T-helper 2 cell (primary cell): ENCODE measurements around the gene DRD2.
A peak's percentile ranks its signal among the peaks of the same experiment; 100 is the strongest.

Experiments
- DNase-seq, 5 experiments: peaks; one replicate each; pipeline versions ENCODE4 v3.0.0 to v3.0.0-alpha.2; 2012 to 2022

DRD2 gene

DNA sequence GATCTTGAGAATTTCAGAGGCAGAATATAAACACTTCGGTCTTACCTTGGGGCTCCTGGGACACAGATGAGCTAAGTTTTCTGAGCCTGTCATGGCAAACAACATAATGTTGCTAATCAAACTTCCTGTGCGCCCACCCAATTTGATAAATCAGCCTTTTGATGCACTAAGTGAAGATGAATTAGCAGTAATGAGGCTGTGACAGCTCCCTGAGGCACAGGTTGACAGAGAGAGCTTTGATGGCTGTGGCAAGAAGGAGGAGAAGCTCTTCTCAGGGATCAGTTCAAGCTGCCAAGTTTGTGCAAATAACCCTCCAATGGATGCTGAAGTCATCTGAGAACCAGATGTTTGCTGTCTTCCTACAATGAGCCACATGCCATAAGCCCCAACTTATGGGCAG lies 34.4 kb downstream of the DRD2 start:
- DNase-seq: no peak

DNA sequence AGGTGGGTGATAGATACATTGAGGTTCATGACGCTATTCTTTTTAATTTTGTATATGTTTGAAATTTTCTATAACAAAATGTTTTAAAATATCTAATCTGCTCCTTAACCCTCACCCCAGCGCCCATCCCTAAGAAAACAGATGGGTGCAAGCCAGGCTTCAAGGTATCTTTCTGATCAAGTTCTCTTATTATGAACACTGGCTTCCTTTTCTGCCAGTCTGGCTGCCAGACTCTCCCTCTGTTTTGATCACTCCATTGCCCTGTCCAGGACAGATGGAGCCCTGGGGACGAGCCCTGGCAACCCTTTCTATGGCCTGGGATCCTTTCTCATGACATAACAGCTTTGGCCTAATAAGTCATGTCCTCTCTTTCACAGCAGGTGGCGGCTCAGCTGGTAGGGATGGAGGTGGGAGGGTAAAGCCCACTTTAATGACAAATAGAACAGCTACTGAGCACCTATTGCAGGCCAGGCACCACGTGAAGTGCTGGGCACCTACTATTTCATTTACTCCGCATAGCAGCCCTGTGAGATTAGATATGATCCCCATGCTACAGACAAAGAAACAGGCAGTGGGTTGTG lies 38.4 kb downstream of the DRD2 start:
- no peak for DNase-seq

GRCh38 chr11:113435190-113435968 lies 39.8 kb downstream of the DRD2 start:
- DNase-seq: no peak

- no peak for DNase-seq
Observed at GRCh38 chr11:113431746-113432145, 43.5 kb downstream of the DRD2 start.

DNA sequence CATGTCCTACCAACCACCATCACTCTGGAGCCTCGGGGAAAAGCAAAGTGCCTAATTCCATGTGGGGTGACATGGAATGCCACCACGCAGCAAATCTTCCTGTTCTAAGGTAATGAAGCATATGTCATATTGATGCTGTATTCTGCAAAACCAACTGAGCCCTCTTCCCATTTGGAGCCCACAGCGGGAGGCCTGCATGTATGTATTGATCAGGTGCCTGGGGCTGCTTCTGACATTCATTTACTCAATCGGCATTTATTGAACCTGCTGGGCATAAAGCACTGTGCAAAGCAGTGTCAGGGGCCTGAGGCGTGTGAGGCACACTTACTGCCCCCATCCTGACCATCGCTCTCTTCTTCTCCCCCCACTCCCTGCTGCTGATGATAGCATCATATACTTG lies 48.5 kb downstream of the DRD2 start:
- no peak for DNase-seq

DNA sequence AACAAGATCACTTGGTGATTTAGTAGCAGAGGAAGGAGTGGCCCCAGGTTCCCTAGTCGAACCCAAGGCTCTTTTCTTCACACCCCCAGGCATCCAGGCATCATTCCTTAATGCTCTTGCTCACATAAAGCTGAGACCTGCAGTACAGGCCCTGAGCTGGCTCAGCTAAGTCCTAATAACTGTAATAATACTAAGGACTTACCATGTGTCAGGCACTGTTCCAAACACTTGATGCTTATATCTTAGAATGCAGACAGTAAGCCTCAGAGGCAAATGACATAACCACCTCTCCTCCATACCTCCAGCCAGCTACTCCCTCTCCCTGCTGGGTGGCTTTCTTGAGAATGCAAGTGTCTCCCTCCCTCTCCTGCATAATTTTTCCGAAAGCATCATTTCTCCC lies 54.4 kb downstream of the DRD2 start:
- no peak for DNase-seq

DNA sequence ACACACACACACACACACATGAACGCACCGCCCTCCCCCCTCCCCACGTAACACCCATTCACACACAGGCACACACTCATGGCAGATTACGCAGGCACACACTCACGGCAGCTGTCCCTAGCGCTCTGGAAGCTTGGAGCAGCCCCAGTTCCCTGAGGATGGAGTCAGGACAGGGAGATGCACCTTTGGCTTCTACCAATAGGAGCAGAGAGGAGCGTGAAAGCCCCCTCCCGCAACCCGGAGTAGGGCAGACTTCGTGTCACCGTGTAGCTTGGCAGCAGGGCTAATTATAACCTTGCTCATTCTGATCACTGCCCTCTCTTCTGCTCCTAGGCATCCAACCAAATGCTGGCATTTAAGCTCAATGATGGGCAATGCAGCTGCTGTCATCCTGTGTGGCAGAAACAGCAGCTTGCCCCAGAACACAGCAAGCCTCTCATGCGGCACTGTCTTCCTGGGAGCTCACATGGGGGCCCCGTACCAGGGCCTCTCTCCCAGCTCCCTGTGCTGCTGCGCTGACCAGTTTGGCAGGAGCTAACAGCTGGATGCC lies 55.7 kb downstream of the DRD2 start:
- no peak for DNase-seq

GRCh38 chr11:113417428-113417827 lies 57.8 kb downstream of the DRD2 start:
- DNase-seq: peak in 1 of 5 experiments; percentile 50

- no peak for DNase-seq
Observed at GRCh38 chr11:113415343-113415742, 59.9 kb downstream of the DRD2 start.

DNA sequence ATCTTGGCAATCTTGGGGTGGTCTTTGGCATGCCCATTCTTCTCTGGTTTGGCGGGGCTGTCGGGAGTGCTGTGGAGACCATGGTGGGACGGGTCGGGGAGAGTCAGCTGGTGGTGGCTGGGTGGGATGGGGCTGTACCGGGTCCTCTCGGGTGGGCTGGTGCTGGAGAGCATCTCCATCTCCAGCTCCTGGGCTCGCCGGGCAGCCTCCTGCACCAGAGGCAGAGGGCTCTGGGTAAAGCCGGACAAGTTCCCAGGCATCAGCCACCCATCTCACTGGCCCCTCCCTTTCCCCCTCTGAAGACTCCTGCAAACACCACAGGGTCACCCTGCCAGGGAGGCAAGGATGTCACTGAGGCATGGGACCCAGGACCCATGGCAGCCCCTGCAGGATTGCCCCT lies 62.5 kb downstream of the DRD2 start:
- no peak for DNase-seq

DNA sequence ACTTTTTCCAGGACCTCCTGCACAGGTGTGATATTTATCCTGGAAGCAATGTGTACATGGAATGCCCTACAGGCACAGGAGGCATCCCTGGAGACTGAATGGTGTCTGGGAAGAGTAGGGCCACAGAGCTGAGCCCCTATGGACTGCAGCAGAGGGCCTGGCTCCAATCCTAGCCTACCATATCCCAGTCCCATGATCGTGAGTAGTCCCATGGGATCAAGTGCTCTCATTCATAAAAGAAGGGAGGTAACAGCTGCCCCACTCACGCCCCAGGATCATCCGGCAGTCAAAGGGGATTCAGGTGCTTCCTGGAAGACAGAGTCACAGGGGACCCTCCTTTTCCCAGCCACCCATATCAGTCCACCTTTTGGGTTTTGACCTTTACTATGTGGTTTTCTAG lies 63.7 kb downstream of the DRD2 start:
- no peak for DNase-seq

DNA sequence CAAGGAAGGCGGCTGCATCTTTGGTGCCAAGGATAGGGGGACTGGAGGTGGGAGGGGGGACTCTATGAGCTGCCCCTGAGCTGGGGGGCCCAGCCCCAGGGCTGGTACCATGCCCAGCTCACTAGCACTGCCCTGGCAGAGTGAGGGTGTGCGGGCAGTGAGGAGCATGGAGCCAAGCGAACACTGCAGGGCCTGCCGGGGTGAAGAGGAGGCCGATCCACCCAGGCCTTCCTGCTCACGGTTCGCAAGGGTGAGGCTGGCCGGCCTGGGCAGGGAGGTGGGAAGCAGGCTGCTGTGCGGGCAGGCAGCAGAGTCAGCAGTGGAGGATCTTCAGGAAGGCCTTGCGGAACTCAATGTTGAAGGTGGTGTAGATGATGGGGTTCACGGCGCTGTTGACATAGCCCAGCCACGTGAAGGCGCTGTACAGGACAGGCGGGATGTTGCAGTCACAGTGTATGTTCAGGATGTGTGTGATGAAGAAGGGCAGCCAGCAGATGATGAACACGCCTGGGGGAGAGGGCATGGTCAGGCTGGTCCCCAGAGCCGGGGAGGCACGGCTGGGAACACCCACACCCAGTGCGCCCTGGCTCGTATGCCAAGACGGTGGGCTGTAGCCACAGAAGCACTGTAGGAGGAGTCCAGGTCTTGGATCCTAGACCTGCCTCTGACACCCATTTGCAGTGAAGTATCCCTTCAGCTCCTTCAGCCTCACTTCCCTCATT lies 64.6 kb downstream of the DRD2 start:
- no peak for DNase-seq

GRCh38 chr11:113409526-113409925 lies 65.7 kb downstream of the DRD2 start:
- no peak for DNase-seq

DNA sequence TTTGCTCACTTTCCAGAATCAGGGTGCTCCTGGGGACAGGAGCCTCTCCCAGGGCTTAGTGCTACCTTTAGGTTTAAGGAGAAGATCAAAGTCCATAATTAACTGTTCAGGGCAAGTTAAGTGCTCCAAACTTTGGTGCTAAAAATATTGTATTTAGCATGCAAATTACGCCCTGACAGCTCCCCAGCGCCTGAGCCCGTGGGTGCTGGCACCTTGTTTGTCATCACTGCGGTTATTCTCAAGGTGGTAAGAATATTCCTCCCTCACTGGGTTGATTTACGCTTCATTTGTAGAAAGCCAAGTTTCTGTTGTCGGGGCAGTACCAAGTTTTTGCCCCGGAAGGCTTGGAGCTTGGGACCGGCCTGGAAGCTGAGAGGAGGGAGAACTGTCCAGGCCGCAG lies 66.3 kb downstream of the DRD2 start:
- no peak for DNase-seq

- no peak for DNase-seq
Observed at GRCh38 chr11:113408206-113408605, 67.0 kb downstream of the DRD2 start.

DNA sequence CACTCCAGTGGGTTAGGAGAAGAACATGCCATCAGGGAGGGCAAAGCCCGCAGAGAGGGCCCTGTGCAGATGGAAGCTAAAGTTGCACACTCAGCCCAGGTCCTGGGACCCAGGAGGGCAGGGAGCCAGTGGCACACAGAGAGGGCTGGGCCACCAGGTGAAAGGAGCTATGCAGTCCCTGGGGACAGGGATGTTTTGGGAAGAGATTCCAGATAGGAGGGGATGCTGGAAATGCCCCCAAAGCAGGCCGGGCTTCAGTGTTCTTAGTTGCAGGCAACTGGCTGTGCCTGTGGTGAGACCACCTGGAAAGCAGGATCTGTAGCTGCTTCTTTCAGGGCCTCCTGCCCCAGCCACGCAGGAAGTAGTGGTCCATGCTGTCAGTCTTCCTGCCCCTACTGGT lies 68.0 kb downstream of the DRD2 start:
- DNase-seq: no peak

- no peak for DNase-seq
Observed at GRCh38 chr11:113405724-113406478, 69.3 kb downstream of the DRD2 start.

GRCh38 chr11:113404859-113405430 lies 70.3 kb downstream of the DRD2 start:
- no peak for DNase-seq

DNA sequence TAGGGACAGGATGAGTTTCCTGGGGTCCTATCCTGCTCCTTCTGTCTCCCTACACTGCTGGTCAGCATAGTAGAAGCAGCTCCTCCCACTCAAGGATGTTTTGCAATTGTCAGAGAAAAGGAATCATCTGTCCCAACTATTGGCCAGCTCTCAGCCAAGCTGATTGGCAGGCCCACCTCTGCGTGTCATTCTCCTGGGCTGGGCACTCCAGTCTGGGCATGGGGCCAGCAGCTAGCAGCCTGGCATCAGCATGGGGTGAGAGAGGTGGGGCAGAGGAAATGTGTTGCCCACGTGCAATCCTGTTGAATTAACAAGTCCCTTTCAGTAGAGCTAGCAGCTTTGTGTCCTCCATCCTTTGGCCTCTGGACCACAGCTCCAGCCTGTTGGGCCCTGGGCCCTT lies 73.5 kb downstream of the DRD2 start:
- DNase-seq: no peak

DNA sequence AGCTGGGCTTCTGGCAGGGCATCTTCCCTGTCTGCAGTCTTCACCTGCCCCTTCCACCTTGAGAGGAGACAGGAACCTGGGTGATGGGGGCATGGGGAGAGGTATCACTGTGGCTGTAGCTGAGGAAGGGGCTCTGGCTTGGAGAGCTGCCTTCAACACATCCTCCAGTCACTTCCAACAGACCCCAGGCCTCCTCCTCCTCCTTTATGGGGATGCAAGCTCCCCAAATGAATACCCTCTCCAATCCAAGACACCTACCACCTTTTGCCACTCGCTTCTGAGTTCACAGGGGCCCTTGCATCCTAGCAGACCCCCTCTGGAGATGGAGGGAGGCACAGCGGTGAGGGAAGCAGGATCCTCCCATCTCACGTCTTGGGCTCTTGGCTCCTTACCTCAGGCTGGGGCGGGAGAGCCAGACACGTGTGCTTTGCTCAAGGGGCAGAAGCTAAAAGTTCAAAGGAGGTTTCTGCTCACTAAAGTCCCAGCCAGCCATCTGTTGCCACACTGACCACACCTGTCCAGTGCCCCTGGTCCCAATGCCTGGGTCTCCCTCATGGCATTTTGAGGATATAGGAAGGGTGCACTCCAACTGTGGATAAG lies 74.5 kb downstream of the DRD2 start:
- DNase-seq: no peak

DNA sequence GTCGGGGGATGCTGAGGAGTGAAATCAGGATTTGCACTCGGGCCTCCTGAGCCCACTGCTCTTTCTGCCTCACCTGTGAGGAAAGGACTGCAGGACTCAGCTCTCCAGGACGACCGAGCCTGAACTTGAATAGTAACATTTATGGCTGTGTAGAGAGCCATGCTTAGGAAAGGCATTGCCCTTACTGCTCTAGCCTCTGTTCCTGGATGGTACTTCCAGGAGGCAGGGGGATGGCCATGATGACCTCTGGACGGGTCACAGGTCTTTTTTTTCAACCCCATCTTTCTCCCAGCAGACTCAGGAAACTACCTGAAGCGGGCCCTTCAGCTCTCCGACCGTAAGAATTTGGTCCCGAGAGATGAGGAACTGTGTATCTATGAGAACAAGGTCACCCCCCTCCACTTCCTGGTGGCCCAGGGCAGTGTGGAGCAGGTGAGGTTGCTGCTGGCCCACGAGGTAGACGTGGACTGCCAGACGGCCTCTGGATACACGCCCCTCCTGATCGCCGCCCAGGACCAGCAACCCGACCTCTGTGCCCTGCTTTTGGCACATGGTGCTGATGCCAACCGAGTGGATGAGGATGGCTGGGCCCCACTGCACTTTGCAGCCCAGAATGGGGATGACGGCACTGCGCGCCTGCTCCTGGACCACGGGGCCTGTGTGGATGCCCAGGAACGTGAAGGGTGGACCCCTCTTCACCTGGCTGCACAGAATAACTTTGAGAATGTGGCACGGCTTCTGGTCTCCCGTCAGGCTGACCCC lies 76.3 kb downstream of the DRD2 start:
- DNase-seq: no peak
